K562 (cell line): ENCODE measurements around the gene MPV17L2. TPM values are rescaled to one million over a fixed set of nuclear protein-coding genes. Genes with fewer than 3 reads are reported as not detected.

Source experiments
- ATAC-seq: fragments of 200-7000 bp; cut with Tn5 transposase; 3 replicates; pipeline ENCODE4 v1.9.1; 2020; ENCODE audit warnings: moderate library complexity
- BruUV-seq: library from RNA; stranded (reverse); fragments of 400-500 nt; replicated peaks from 2 replicates; lab custom pipeline; 2021; lab: Mats Ljungman, UMichigan
- CTCF ChIA-PET: fragments of 300-600 bp; formaldehyde crosslinking; extraction: SDS; loops from one replicate; lab custom pipeline; 2021; ENCODE audit warnings: low intra/inter-chr PET ratio; lab: Yijun Ruan, JAX
- POLR2A ChIA-PET: fragments of 300-600, 350-650 bp; sonication (Branson Sonifier 250); formaldehyde crosslinking; extraction: SDS; loops from one replicate; lab custom pipeline; 2021; ENCODE audit warnings: antibody characterized with exemption, inconsistent platforms; lab: Yijun Ruan, JAX
- DNase-seq, 4 experiments: peaks; one replicate each; pipeline versions ENCODE4 v3.0.0 to v3.0.0-alpha.2; 2011 to 2018; ENCODE audit warnings: low spot score in 3 of 4, mixed read lengths in 3 of 4; ENCODE audit errors: extremely low read depth in 1 of 4
- FAIRE-seq: peaks from 2 replicates; lab custom pipeline; 2011; peaks lifted over from hg19 to GRCh38; lab: Jason Lieb, UNC
- H2AFZ ChIP-seq: 2 replicates; pipeline ENCODE4 v1.6.0; 2011; ENCODE audit warnings: low read depth, low read length, control low read depth, inconsistent platforms
- H3K27ac ChIP-seq: fragments of 200-600 bp; 3 replicates; pipeline ENCODE4 v1.8.0; 2011; ENCODE audit warnings: low read depth, mild to moderate bottlenecking, control low read depth, inconsistent platforms, low read length, moderate library complexity, mixed read lengths; ENCODE audit errors: extremely low read depth
- H3K27me3 ChIP-seq, 2 experiments: fragments of 300-600 bp in 1 of 2; 2 replicates in 1 of 2; 3 replicates in 1 of 2; pipeline versions ENCODE4 v1.6.0 to v1.8.0; 2011; ENCODE audit warnings: inconsistent platforms in 2 of 2, low read length in 2 of 2, mild to moderate bottlenecking in 1 of 2, mixed read lengths in 1 of 2, moderate library complexity in 1 of 2; ENCODE audit not compliant: control insufficient read depth in 2 of 2, insufficient read depth in 2 of 2
- H3K36me3 ChIP-seq: fragments of 300-600 bp; 3 replicates; pipeline ENCODE4 v1.8.0; 2011; ENCODE audit warnings: mild to moderate bottlenecking, low read length, inconsistent platforms; ENCODE audit not compliant: control insufficient read depth, insufficient read depth
- H3K4me1 ChIP-seq, 2 experiments: fragments of 200-600 bp in 1 of 2; replicated peaks in 1 of 2; 2 replicates in 1 of 2; 3 replicates in 1 of 2; pipeline versions ENCODE4 v1.5.1 to v1.8.0; 2011; ENCODE audit warnings: inconsistent platforms in 2 of 2, low read length in 2 of 2, mild to moderate bottlenecking in 1 of 2, mixed read lengths in 1 of 2, moderate library complexity in 1 of 2; ENCODE audit not compliant: control insufficient read depth in 2 of 2, insufficient read depth in 2 of 2
- H3K4me2 ChIP-seq: 2 replicates; pipeline ENCODE4 v1.6.1; 2011; ENCODE audit warnings: low read length, control low read depth, inconsistent platforms, mixed read lengths; ENCODE audit not compliant: insufficient read depth
- H3K4me3 ChIP-seq: fragments of 200-600 bp; sonication (generic), shearing (Covaris generic); 2 replicates; pipeline ENCODE4 v1.5.1; 2016; ENCODE audit warnings: control low read depth, inconsistent platforms
- H3K79me2 ChIP-seq: fragments of 200-600 bp; 3 replicates; pipeline ENCODE4 v1.8.0; 2011; ENCODE audit warnings: low read length, inconsistent platforms; ENCODE audit not compliant: control insufficient read depth, insufficient read depth
- H3K9ac ChIP-seq, 2 experiments: 2 replicates each; pipeline versions ENCODE4 v1.6.0 to v1.6.1; 2011; ENCODE audit warnings: low read depth in 2 of 2, low read length in 2 of 2, control low read depth in 1 of 2, inconsistent platforms in 1 of 2, mild to moderate bottlenecking in 1 of 2, mixed read lengths in 1 of 2; ENCODE audit not compliant: insufficient read depth in 1 of 2
- H3K9me1 ChIP-seq: one replicate; pipeline ENCODE4 v1.6.0; 2011; ENCODE audit warnings: inconsistent platforms, mild to moderate bottlenecking, low read length, moderate library complexity; ENCODE audit not compliant: control insufficient read depth, insufficient read depth
- H3K9me3 ChIP-seq: replicated peaks from 2 replicates; pipeline ENCODE4 v1.5.1; 2011; ENCODE audit warnings: low read depth, low read length, inconsistent platforms; ENCODE audit not compliant: control insufficient read depth, insufficient read depth
- H4K20me1 ChIP-seq: replicated peaks from 2 replicates; pipeline ENCODE4 v1.6.1; 2011; ENCODE audit warnings: low read length, inconsistent platforms, mixed read lengths; ENCODE audit not compliant: control insufficient read depth, insufficient read depth
- CBX3 ChIP-seq, 2 experiments: IDR thresholded peaks; 1 replicate in 1 of 2; 2 replicates in 1 of 2; pipeline ENCODE4 v1.6.1; 2012; ENCODE audit warnings: inconsistent platforms in 2 of 2, low read length in 2 of 2, borderline replicate concordance in 1 of 2, control low read depth in 1 of 2
- CREM ChIP-seq: IDR thresholded peaks from 2 replicates; pipeline ENCODE4 v1.6.1; 2014; ENCODE audit warnings: antibody characterized with exemption, low read depth
- DLX4 ChIP-seq: fragments of 250-450 bp; sonication (Bioruptor Pico); IDR thresholded peaks from 2 replicates; pipeline ENCODE4 v1.6.1; 2021; ENCODE audit warnings: mild to moderate bottlenecking
- E2F8 ChIP-seq: fragments of 450-650 bp; IDR thresholded peaks from 2 replicates; pipeline ENCODE4 v1.7.1; 2018; ENCODE audit warnings: mild to moderate bottlenecking, low read depth; ENCODE audit not compliant: partially characterized antibody
- EGR1 ChIP-seq: fragments of 450-650 bp; conservative IDR thresholded peaks from 2 replicates; pipeline ENCODE4 v1.6.1; 2017; ENCODE audit warnings: mild to moderate bottlenecking
- FOXK2 ChIP-seq, 2 experiments: fragments of 450-650 bp; IDR thresholded peaks in 1 of 2; conservative IDR thresholded peaks in 1 of 2; 2 replicates each; pipeline ENCODE4 v1.6.1; 2016; ENCODE audit warnings: low read depth in 2 of 2, mild to moderate bottlenecking in 1 of 2
- GTF2B ChIP-seq: IDR thresholded peaks from 2 replicates; pipeline ENCODE4 v1.6.1; 2011; ENCODE audit not compliant: insufficient read length; ENCODE audit errors: extremely low read depth
- HOXB6 ChIP-seq: fragments of 250-450 bp; sonication (Bioruptor Pico); IDR thresholded peaks from 2 replicates; pipeline ENCODE4 v1.5.1; 2022; ENCODE audit warnings: mild to moderate bottlenecking, borderline replicate concordance
- IRF9 ChIP-seq: fragments of 450-650 bp; IDR thresholded peaks from 2 replicates; pipeline ENCODE4 v1.6.1; 2016; ENCODE audit warnings: missing biosample characterization, missing genetic modification characterization
- MECOM ChIP-seq: fragments of 250-450 bp; sonication (Bioruptor Pico); IDR thresholded peaks from 2 replicates; pipeline ENCODE4 v1.8.0; 2022; ENCODE audit warnings: inconsistent platforms
- PPARD ChIP-seq: fragments of 250-450 bp; sonication (Bioruptor Pico); IDR thresholded peaks from 2 replicates; pipeline ENCODE4 v1.8.0; 2022; ENCODE audit warnings: inconsistent platforms, mild to moderate bottlenecking, moderate library complexity
- U2AF1 ChIP-seq: fragments of 200-400 bp; formaldehyde crosslinking; optimal IDR thresholded peaks from 2 replicates; pipeline ENCODE3; 2017; ENCODE audit warnings: mild to moderate bottlenecking, low read depth, low read length, moderate library complexity
- XRCC5 ChIP-seq: fragments of 200-400 bp; formaldehyde crosslinking; IDR thresholded peaks from 2 replicates; pipeline ENCODE4 v1.6.1; 2017; ENCODE audit warnings: low read depth, mild to moderate bottlenecking, low read length
- ZKSCAN8 ChIP-seq: fragments of 200-800 bp; sonication (Bioruptor generic); IDR thresholded peaks from 2 replicates; pipeline ENCODE4 v1.6.1; 2016; ENCODE audit warnings: missing genetic modification characterization, missing compliant biosample characterization
- ZNF134 ChIP-seq: fragments of 250-450 bp; sonication (Bioruptor Pico); conservative IDR thresholded peaks from 2 replicates; pipeline ENCODE4 v1.4.0; 2020
- ZNF184 ChIP-seq: sonication (generic); formaldehyde crosslinking; IDR thresholded peaks from 2 replicates; pipeline ENCODE4 v1.5.0; 2020; ENCODE audit warnings: missing genetic modification reagents
- ZNF589 ChIP-seq: fragments of 200-800 bp; sonication (Bioruptor generic); IDR thresholded peaks from 2 replicates; pipeline ENCODE4 v1.6.1; 2016; ENCODE audit warnings: low read depth, missing genetic modification characterization, missing compliant biosample characterization
- WGBS: fragments of 100-300 bp; shearing (Covaris generic); methylation state at CpG from one replicate; pipeline ENCODE4 v1.1.6; 2016; ENCODE audit warnings: low coverage, mixed read lengths; ENCODE audit not compliant: insufficient coverage; ENCODE audit errors: missing lambda C conversion rate; 5-methylcytosine and 5-hydroxymethylcytosine counted together
- in situ Hi-C: fragments of 300-500 bp; cut with MboI; formaldehyde crosslinking; loops from 4 replicates; pipeline ENCODE4 v1.15.0; 2018; ENCODE audit warnings: inconsistent platforms, mixed read lengths
- intact Hi-C: fragments of 100-400 bp; cut with micrococcal nuclease; formaldehyde crosslinking; loops from 2 replicates; pipeline ENCODE4 v1.14.2; 2022
- polyA plus RNA-seq, 8 experiments: library from polyadenylated mRNA; depleted of rRNA in 4 of 8; stranded (reverse) in 5 of 8; unstranded in 3 of 8; fragments of >200 nt; fragmentation: Nextera tagmentation in 2 of 8; fragmentation: Illumina TruSeq in 1 of 8; extraction: Ambion mirVana in 2 of 8; extraction: Trizol in 1 of 8; gene quantifications; 2 replicates each; pipeline versions ENCODE4 v1.2.1 to v1.2.3, GENCODE V29; 2011 to 2014; ENCODE audit warnings: inconsistent platforms in 1 of 8, missing spikeins in 1 of 8
- total RNA-seq, 7 experiments: library from RNA; depleted of rRNA in 6 of 7; stranded (reverse); fragments of >200 nt in 6 of 7; fragmentation: Illumina TruSeq in 2 of 7; extraction: Trizol in 2 of 7; gene quantifications; 2 replicates each; pipeline versions ENCODE4 v1.2.1 to v1.2.3, GENCODE V29; 2011 to 2021; ENCODE audit warnings: low replicate concordance in 1 of 7

The MPV17L2 gene
- total and polyA plus RNA-seq, 9 of the 15 experiments (the other 6 are each of a cell fraction or from before 2014, with no cell fraction given) = 10.6 to 60.2 (median 28.5) TPM

GRCh38 chr19:18218159-18218558 lies 25.1 kb downstream of the MPV17L2 start:
- H3K9ac ChIP-seq = peak overlapping the region in 1 of 2 experiments; percentile 59; a peak in 1 of 4 replicates
- TF ChIP-seq U2AF1 = no peak
- TF ChIP-seq IRF9 (tag) = no peak
- no peak for TF ChIP-seq ZNF184 (CRISPR knock-in tag)
- no peak for TF ChIP-seq FOXK2 (conservative IDR thresholded peaks at IDR 0.05 in 1 of 2, IDR thresholded peaks at IDR 0.05 in 1 of 2; ENCODE audit: low read depth in 2 of 2)
- no peak for TF ChIP-seq CBX3 (IDR thresholded peaks at IDR 0.05; ENCODE audit: borderline replicate concordance in 1 of 2, low read length in 2 of 2)
- TF ChIP-seq EGR1 = no peak
- no peak for TF ChIP-seq GTF2B
- TF ChIP-seq E2F8 = no peak
- no peak for TF ChIP-seq HOXB6 (CRISPR knock-in tag)
- TF ChIP-seq ZNF589 (CRISPR knock-in tag) = no peak
- no peak for TF ChIP-seq PPARD (CRISPR knock-in tag)
- TF ChIP-seq CREM = no peak
- no peak for TF ChIP-seq ZKSCAN8 (CRISPR knock-in tag)
- no peak for TF ChIP-seq MECOM
- TF ChIP-seq XRCC5 = no peak
- no peak for TF ChIP-seq DLX4 (CRISPR knock-in tag)
- TF ChIP-seq ZNF134 = no peak
- in situ Hi-C loops (no loop called here), intact Hi-C loops (no loop called here)
- no TSS peak for BruUV-seq
- H2AFZ ChIP-seq = no peak overlapping the region
- H3K36me3 ChIP-seq = no peaks in the 10 kb centered on the region
- no peaks in the 10 kb centered on the region for H3K79me2 ChIP-seq
- H3K27ac ChIP-seq = no peak overlapping the region
- H3K4me3 ChIP-seq = no peak overlapping the region
- POLR2A ChIA-PET = no interaction called here
- H3K27me3 ChIP-seq = no peaks in the 10 kb centered on the region
- CTCF ChIA-PET = no interaction called here
- H3K9me3 ChIP-seq = no peaks in the 10 kb centered on the region
- no peak overlapping the region for H3K4me2 ChIP-seq
- ATAC-seq (no peak), DNase-seq (no peak), FAIRE-seq (no peak)
- no peaks in the 10 kb centered on the region for H4K20me1 ChIP-seq
- H3K9me1 ChIP-seq = no peaks in the 10 kb centered on the region
- H3K4me1 ChIP-seq = peaks cover 15 to 39% of the 10 kb centered on the region in 2 experiments; a peak in 4 of 5 replicates
- 44% methylated on average over 17 of the region's 17 CpGs for WGBS
